ENCODE measurements around the gene PRR12. TPM values are rescaled to one million over a fixed set of nuclear protein-coding genes. Genes with fewer than 3 reads are reported as not detected.

The PRR12 gene
- total and polyA plus RNA-seq, 2 experiments from 2014 or later = 5.1 to 24.7 TPM

DNA sequence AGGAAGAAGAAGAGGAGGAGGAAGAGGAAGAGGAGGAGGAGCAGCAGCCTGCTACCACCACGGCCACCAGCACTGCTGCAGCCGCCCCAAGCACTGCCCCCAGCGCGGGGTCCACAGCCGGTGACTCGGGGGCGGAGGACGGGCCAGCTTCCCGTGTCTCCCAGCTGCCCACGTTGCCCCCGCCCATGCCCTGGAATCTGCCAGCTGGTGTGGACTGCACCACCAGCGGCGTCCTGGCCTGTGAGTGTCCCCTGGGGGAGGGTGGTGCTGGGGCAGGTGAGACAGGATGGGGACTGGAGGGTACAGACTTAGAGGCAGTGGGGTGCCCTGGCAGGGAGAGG lies 62.5 kb downstream of the PRR12 start:
- TF ChIP-seq, protein P1, sequence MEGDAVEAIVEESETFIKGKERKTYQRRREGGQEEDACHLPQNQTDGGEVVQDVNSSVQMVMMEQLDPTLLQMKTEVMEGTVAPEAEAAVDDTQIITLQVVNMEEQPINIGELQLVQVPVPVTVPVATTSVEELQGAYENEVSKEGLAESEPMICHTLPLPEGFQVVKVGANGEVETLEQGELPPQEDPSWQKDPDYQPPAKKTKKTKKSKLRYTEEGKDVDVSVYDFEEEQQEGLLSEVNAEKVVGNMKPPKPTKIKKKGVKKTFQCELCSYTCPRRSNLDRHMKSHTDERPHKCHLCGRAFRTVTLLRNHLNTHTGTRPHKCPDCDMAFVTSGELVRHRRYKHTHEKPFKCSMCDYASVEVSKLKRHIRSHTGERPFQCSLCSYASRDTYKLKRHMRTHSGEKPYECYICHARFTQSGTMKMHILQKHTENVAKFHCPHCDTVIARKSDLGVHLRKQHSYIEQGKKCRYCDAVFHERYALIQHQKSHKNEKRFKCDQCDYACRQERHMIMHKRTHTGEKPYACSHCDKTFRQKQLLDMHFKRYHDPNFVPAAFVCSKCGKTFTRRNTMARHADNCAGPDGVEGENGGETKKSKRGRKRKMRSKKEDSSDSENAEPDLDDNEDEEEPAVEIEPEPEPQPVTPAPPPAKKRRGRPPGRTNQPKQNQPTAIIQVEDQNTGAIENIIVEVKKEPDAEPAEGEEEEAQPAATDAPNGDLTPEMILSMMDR (IDR thresholded peaks at IDR 0.05; ENCODE audit: low read depth, low read length) = no peak
- H3K9me3 ChIP-seq (ENCODE audit: low read depth) = no peaks in the 10 kb centered on the region
- H3K4me3 ChIP-seq = no peak overlapping the region
- H3K4me1 ChIP-seq (ENCODE audit: low read depth) = no peaks in the 10 kb centered on the region
- H3K27ac ChIP-seq = no peak overlapping the region
- peaks cover 48% of the 10 kb centered on the region for H3K36me3 ChIP-seq
- DNase-seq (ENCODE audit: low read depth in 1 of 2, low spot score in 1 of 2) = no peak
- H3K27me3 ChIP-seq = no peaks in the 10 kb centered on the region

DNA sequence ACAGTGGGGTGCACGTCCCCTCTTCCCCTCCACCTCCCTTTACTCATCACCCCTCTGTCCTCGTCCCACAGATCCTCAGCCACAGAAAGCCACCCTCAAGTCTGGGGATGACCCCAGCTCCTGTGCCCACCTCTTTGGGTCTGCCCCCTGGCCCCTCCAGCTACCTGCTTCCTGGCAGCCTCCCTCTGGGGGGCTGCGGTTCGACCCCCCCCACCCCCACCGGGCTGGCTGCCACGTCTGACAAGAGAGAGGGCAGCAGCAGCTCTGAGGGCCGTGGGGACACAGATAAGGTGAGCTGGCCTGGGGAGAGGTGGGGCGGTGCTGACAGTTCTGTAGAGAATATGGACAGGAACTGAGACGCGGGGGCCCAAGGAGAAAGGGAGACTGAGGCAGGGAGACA lies 63.6 kb downstream of the PRR12 start:
- Histone ChIP-seq H3K27me3 (no peaks in the 10 kb centered on the region), H3K4me3 (no peak overlapping the region), H3K27ac (no peak overlapping the region), H3K4me1 (ENCODE audit: low read depth) (no peaks in the 10 kb centered on the region), H3K36me3 (peaks cover 47% of the 10 kb centered on the region), H3K9me3 (ENCODE audit: low read depth) (no peaks in the 10 kb centered on the region)
- TF ChIP-seq, protein P1 (IDR thresholded peaks at IDR 0.05; ENCODE audit: low read depth, low read length) = no peak
- no peak for DNase-seq (ENCODE audit: low read depth in 1 of 2, low spot score in 1 of 2)

DNA sequence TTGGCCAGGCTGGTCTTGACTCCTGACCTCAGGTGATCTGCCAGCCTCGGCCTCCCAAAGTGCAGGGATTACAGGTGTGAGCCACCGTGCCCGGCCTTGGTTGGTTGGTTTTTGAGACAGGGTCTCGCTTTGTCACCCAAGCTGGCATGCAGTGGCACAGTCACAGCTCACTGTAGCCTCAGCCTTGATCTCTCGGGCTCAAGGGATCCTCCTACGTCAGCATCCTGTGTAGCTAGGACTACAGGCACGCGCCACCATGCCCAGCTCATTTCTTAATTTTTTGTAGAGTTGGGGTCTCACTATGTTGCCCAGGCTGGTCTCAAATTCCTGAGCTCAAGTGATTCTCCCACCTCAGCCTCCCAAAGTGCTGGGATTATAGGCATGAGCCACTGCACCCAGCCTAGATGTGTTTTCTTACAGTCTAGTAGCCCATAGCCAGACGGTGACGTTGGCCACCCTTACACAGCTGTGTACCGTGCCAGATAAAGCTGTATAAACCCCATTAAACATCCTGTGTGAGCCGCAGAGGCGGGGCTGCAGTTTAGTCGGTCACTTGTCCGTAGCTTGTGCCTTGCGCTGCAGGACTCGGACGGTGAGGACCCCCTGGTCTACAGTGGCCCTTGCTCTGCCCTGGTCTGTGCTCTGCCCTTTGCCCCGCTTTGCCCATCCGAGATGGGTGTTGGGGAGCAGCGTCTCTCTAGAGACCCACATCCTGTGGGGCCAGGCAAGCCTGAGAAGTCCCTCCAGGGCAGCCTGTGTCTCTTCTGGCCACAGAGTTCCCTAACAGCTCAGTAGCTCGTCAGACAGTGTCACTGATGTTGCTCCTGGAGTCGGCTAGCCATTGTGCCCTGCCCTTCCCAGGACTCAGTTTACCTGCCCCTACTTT lies 64.8 kb downstream of the PRR12 start:
- Histone ChIP-seq H3K36me3 (peaks cover 44% of the 10 kb centered on the region), H3K27ac (no peak overlapping the region)
- TF ChIP-seq, protein P1 (IDR thresholded peaks at IDR 0.05; ENCODE audit: low read depth, low read length) = no peak

DNA sequence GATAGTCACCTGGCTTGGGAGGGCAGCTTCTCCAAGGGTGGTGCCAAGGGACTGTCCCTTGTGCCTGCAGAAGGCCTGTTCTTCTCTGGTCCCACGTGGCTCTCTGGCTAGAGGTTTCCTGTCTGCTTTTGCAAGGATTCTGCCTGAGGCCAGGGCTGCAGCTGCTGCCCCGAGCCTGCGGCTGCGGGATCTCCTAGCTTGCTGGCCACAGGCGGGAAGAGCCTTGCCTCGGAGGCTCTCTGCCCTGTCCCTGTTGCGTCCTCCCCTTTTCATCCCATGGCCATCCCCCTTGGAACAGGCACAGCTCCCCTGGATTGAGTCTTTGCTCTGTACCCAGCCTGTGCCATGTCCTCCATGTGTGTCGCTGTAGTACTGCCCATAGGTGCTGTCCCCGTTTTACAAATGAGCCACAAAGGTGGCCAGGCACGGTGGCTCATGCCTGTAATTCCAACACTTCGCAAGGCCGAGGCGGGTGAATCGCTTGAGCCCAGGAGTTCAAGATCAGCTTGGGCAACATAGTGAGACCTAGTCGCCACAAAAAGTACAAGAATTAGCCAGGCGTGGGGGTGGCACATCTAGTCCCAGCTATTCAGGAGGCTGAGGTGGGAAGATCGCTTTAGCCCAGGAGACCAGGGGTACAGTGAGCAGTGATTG lies 65.6 kb downstream of the PRR12 start:
- no peak for DNase-seq (ENCODE audit: low read depth in 1 of 2, low spot score in 1 of 2)
- Histone ChIP-seq H3K4me3 (no peak overlapping the region), H3K9me3 (ENCODE audit: low read depth) (no peaks in the 10 kb centered on the region), H3K4me1 (ENCODE audit: low read depth) (no peaks in the 10 kb centered on the region), H3K27me3 (no peaks in the 10 kb centered on the region), H3K36me3 (peaks cover 47% of the 10 kb centered on the region), H3K27ac (no peak overlapping the region)
- TF ChIP-seq, protein P1 (IDR thresholded peaks at IDR 0.05; ENCODE audit: low read depth, low read length) = no peak

More for the DNA sequence above, 64.8 kb downstream of the PRR12 start:
- H3K9me3 ChIP-seq (ENCODE audit: low read depth) = no peaks in the 10 kb centered on the region
- H3K4me3 ChIP-seq = no peak overlapping the region
- H3K4me1 ChIP-seq (ENCODE audit: low read depth) = no peaks in the 10 kb centered on the region
- DNase-seq (ENCODE audit: low read depth in 1 of 2, low spot score in 1 of 2) = no peak
- H3K27me3 ChIP-seq = no peaks in the 10 kb centered on the region

DNA sequence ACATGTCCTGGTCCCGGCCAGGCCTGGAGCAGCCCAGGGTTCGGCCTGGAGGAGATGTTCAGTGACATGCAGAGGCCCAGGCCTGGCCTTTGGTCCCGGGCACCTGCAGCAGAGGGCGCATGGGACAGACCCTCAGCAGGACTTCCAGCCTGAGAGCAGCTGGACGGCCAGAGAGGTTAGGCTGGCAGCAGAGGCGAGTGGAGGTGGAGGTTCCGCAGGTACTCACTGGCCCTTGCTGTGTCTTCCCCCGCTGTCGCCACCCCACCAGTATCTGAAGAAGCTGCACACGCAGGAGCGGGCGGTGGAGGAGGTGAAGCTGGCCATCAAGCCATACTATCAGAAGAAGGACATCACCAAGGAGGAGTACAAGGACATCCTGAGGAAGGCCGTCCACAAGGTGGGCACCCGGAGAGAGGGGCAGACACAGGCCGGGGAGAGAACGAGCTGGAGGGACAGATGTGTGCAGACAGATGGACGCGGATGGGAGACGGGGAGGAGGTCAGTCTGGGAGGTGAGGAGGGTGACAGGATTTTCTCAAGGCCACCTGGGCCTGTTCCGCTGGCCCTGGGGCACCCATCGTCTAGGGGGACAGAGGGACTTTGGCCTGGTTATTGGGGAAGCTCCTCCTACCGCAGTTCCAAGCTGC lies 66.6 kb downstream of the PRR12 start:
- Histone ChIP-seq H3K4me3 (no peak overlapping the region), H3K27me3 (no peaks in the 10 kb centered on the region), H3K4me1 (ENCODE audit: low read depth) (no peaks in the 10 kb centered on the region), H3K27ac (no peak overlapping the region), H3K36me3 (peaks cover 47% of the 10 kb centered on the region), H3K9me3 (ENCODE audit: low read depth) (no peaks in the 10 kb centered on the region)
- DNase-seq (ENCODE audit: low read depth in 1 of 2, low spot score in 1 of 2) = no peak
- TF ChIP-seq, protein P1 (IDR thresholded peaks at IDR 0.05; ENCODE audit: low read depth, low read length) = no peak

All from cardiac muscle cell (in vitro differentiated cells and primary cell).